ENCODE data around the gene CHST13.
A peak's percentile ranks its signal among the peaks of the same experiment; 100 is the strongest.

CHST13 gene

GRCh38 chr3:126511291-126511690 is 12.7 kb upstream of the CHST13 start:
- DNase-seq, result no peak

GRCh38 chr3:126512026-126512425 is 11.9 kb upstream of the CHST13 start:
- no peak for DNase-seq

- no peak for DNase-seq
These were observed 10.9 kb upstream of the CHST13 start for GRCh38 chr3:126512916-126513650.

GRCh38 chr3:126514161-126514560 is 9.8 kb upstream of the CHST13 start:
- DNase-seq, result no peak

- DNase-seq, result no peak
These were observed 8.8 kb upstream of the CHST13 start for GRCh38 chr3:126515066-126515706.

GRCh38 chr3:126516152-126516935 is 7.6 kb upstream of the CHST13 start:
- no peak for DNase-seq

GRCh38 chr3:126516936-126517290 is 7.0 kb upstream of the CHST13 start:
- DNase-seq, result no peak

GRCh38 chr3:126517291-126517951 is 6.5 kb upstream of the CHST13 start, which contains the start of gene UROC1:
Gene UROC1, minus strand, starts transcription at chr3:126517773. Its CDS starts 54 bp downstream, at chr3:126517719.
- DNase-seq, result no peak

- DNase-seq, result no peak
These were observed 5.8 kb upstream of the CHST13 start for GRCh38 chr3:126517986-126518778.

- DNase-seq, result no peak
These were observed 5.2 kb upstream of the CHST13 start for GRCh38 chr3:126518779-126519177.

GRCh38 chr3:126519506-126520455 is 4.2 kb upstream of the CHST13 start:
- DNase-seq, result no peak

GRCh38 chr3:126521122-126521891 is 2.6 kb upstream of the CHST13 start:
- DNase-seq, result no peak

GRCh38 chr3:126522363-126522788 is 1.6 kb upstream of the CHST13 start:
- DNase-seq, result peak; percentile 36 to 37

- DNase-seq, result no peak
These were observed 554 bp downstream of the CHST13 start for GRCh38 chr3:126524429-126524988.

GRCh38 chr3:126525091-126525852 is 1.3 kb downstream of the CHST13 start:
- DNase-seq, result no peak

GRCh38 chr3:126525853-126526667 is 2.1 kb downstream of the CHST13 start:
- DNase-seq, result no peak

- DNase-seq, result no peak
These were observed 2.7 kb downstream of the CHST13 start for GRCh38 chr3:126526668-126527005.

- DNase-seq, result no peak
These were observed 3.1 kb downstream of the CHST13 start for GRCh38 chr3:126527006-126527405.

All from stimulated activated CD4-positive, alpha-beta T cell treated with anti-CD3 and anti-CD28 coated beads, Interleukin-2, amount 100 ng/mL, for 48 hours (primary cell).